GM12878 (cell line): Measurements from ENCODE around the gene PDCD10.

ENCODE experiments used
- MYC ChIP-seq: IDR thresholded peaks from 2 replicates; pipeline ENCODE4 v1.6.1; 2011; ENCODE audit warnings: mild to moderate bottlenecking, low read length, moderate library complexity, inconsistent platforms; ENCODE audit not compliant: insufficient read depth, insufficient replicate concordance, insufficient read length, severe bottlenecking
- POLR2A ChIP-seq: IDR thresholded peaks from 2 replicates; pipeline ENCODE4 v1.6.1; 2011; ENCODE audit warnings: low read depth, mild to moderate bottlenecking, low read length

DNA sequence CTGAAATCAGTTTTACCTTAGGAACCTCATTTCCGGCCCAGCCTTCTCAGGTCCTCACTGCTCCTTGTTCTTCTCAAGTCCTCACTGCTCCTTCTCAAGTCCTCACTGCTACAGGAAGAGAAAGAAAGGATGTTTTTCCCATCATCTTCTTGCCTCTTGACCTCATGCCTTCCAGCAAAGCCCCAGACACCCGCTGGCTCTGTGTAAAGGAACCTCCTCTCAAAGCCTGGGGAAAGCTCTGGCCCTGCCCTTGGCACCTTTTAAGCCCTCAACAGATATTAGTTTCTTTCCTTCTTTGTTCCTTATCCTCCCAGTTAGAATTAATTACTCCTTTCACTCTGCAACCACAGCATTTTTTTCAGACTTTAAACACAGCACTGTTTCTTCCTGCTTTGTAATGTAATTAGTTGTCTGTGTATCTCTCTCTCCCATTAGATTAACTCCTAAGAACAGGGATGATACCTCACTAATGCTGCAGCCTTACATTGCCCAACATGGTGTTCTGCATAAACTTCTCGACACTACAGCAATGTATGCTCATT, 76.9 kb downstream of the PDCD10 start:
- TF ChIP-seq MYC (no peak), POLR2A (no peak)
